SIG-M5 treated with dmso at 0.1 percent for 504 hours (cell line): Measurements from ENCODE around the gene LIPI.
"Not testable (repeated sequence)": the region's sequence is repeated elsewhere in the genome, so short reads cannot be mapped to it uniquely, and the experiment has no call there.

Experiments
- DNase-seq: peaks from one replicate; lab custom pipeline; 2025; ENCODE audit not compliant: unreplicated experiment; lab: John Stamatoyannopoulos, UW

Gene LIPI

GRCh38 chr21:14075346-14076142 is 135.2 kb downstream of the LIPI start:
- DNase-seq: no peak

- no peak for DNase-seq
These were observed 136.6 kb downstream of the LIPI start for GRCh38 chr21:14074177-14074576.

DNA sequence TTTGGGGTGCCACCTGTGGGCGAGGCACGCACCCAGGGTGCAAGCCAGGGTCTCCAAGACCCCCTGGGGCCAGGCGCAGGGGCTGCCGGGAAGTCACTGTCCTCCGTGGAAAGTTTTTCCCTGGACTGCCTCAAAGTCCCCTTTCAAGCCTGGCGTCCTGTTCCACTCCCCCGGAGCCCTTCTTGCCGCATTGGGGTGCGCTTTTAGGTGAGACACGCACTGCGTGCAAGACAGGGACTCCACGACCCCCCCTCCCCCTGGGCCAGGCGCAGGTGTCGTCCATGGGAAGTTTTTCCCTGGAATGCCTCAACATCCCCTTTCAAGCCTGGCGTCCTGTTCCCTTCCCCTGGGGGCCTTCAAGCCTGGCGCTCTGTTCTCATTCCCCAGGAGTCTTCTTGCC is 137.1 kb downstream of the LIPI start:
- DNase-seq: no peak

DNA sequence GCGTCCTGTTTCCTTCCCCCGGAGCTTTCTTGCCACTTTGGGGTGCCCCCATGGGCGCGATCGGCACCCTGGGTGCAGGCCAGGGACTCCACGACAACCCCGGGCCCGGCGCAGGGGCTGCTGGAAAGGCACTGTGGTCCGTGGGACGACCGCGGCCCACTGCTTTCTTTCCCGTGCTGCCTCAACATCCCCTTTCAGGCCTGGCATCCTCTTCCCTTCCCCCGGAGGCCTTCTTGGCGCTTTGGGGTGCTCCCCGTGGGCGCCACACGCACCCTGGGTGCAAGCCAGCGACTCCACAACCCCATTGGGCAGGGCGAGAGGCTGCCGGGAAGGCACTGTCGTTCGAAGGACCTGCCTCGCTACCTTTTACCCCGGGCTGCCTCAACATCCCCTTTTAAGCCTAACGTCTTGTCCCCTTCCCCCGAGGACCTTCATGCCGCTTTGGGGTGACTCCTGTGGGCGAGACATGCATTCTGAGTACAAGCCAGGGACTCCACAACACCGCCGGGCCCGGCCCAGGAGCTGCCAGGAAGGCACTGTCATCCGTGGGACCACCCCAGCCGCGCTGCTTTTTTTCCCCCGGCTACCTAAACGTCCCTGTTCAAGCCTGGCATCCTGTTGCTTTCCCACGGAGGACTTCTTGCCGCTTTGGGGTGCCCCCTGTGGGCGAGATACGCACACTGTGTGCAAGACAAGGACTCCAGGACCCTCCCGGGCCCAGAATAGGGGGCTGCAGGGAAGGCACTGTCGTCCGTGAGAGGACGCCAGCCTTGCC is 137.8 kb downstream of the LIPI start:
- DNase-seq: no peak

GRCh38 chr21:14071902-14072734 is 138.6 kb downstream of the LIPI start:
- DNase-seq: no peak

GRCh38 chr21:14070968-14071367 is 139.8 kb downstream of the LIPI start:
- DNase-seq: no peak

DNA sequence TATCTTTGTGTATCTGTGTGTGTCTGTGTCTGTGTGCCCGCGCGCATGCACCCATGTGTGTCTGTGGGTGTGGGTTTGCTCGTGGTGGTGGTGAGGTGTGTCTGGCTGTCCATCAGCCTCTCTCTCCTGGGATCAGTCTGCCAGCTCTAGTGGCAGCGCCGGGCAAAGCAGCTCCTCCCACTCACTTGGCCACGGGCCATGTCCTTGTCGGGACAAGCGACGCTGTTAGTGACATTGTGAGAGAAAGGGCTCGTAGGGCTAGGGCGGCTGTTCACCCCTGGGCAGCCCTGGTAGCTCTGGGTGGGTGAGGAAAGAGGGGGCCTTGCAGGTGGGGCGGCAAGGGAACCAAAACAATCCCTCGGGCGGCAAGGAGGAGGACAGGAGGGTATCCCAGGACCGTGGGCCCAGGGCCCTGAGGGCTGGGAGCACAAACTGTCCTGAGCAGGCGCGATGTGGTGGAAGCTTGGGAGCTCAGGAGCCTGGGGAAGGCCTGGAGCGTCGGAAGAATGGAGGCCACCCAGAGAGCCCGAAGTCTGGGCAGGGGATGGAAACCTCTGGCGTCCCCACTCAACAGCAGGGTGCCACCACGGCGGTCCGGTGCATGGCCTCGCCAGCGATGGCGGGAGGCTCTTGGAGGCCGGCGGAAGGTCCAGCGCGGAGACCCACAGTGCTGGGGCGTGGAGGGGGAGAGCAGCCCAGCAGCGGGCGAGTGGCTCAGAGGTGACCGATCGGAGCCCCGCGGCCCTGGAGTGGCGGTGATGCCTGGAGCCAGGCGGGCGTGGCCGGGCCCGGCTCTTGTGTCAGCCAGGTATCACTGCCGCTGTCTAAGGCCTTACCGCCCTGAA is 140.5 kb downstream of the LIPI start:
- DNase-seq: no peak

DNA sequence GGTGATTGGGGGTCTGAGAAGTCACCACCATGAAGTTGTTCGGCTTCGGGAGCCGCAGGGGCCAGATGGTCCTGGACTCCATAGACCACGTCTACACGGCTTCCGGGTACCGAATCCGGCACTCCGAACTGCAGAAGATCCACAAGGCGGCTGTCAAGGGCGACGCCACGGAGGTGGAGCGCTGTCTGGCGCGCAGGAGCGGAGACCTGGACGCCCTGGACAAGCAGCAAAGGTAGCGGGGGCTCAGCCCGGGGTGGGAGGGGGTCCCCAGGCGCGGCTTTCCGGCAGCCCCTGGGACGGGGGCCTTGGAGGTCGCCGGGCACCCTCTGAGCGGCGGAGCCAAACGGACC is 146.5 kb downstream of the LIPI start:
- DNase-seq: peak; percentile 53

GRCh38 chr21:14063620-14064295 is 147.0 kb downstream of the LIPI start:
- DNase-seq: peak; percentile 71

DNA sequence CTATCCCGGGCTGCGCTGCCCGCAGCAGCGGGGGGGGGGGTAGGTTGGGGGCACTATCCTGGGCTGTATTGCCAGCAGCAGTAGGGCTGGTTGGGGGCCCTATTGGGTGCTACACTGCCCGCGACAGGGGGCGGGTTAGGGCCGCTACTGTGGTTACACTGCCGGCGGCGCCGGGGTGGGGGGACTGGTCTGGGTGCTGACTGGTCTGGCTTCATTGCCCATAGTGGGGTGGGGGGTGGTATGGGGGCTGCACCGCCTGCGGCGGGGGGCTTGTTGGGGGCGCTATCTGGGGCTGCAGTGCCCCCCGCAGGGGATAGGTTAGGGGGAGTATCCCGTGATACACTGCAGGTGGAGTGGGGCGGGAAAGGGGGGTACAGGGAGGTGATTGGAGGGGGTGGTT is 148.1 kb downstream of the LIPI start:
- not testable (repeated sequence) for DNase-seq

- DNase-seq: not testable (repeated sequence)
These were observed 148.9 kb downstream of the LIPI start for GRCh38 chr21:14061820-14062219.

DNA sequence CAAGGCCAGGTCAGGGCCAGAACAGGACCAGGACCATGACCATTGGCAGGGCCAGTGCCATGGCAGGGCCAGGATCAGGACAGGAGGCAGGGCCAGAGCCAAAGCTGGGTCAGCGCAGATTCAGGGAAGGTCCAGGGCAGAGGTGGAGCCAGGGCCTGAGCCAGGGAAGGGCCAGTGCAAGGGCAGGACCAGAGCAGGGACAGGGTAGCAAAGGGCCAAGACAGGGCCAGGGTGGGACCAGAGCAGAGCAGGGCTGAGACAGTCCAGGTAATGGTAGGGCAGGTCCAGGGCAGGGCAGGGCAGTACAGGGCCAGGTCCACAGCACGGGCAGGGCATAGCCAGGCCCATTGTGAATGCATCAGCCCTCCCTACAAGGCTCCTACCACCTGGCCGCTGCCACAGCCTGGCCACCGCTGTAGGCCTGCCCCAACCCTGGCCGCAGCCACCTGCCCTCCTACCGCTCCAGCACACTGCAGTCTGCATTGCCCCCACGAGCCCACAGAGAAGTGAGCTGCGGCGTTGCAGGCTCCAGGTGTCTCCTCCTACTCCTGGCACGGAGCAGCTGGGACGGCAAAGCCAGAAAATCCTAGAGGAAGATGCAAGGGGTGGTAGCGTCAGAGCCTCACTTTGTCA is 151.6 kb downstream of the LIPI start:
- not testable (repeated sequence) for DNase-seq
